H1 (cell line): ENCODE results near the gene TMEM198. TPM values are rescaled to one million over a fixed set of nuclear protein-coding genes. Genes with fewer than 3 reads are reported as not detected.

Experiments used
- BACH1 ChIP-seq: IDR thresholded peaks from 2 replicates; pipeline ENCODE4 v1.6.1; 2012; ENCODE audit warnings: low read length, improper control_type of control experiment
- CTBP2 ChIP-seq: IDR thresholded peaks from 2 replicates; pipeline ENCODE4 v1.7.0; 2011; ENCODE audit warnings: borderline replicate concordance, mild to moderate bottlenecking, moderate library complexity, mixed read lengths, low read length; ENCODE audit not compliant: insufficient read depth, insufficient read length
- EGR1 ChIP-seq: IDR thresholded peaks from 2 replicates; pipeline ENCODE4 v1.6.1; 2011; ENCODE audit warnings: low read depth, low read length, borderline replicate concordance
- GTF2F1 ChIP-seq: IDR thresholded peaks from 2 replicates; pipeline ENCODE4 v1.6.1; 2012; ENCODE audit warnings: low read depth, low read length, improper control_type of control experiment, borderline replicate concordance
- KDM4A ChIP-seq: IDR thresholded peaks from one replicate; pipeline ENCODE4 v1.7.1; 2012; ENCODE audit warnings: low read depth, mild to moderate bottlenecking, moderate library complexity, low read length, inconsistent platforms; ENCODE audit not compliant: severe bottlenecking
- PHF8 ChIP-seq: fragments of 200-600 bp; sonication (generic); conservative IDR thresholded peaks from 2 replicates; pipeline ENCODE4 v1.7.1; 2012; ENCODE audit warnings: low read depth, mild to moderate bottlenecking, inconsistent platforms, low read length, moderate library complexity
- POU5F1 ChIP-seq: IDR thresholded peaks from 2 replicates; pipeline ENCODE4 v1.6.1; 2011; ENCODE audit warnings: low read depth, mild to moderate bottlenecking, low read length, moderate library complexity
- RBBP5 ChIP-seq: IDR thresholded peaks from 2 replicates; pipeline ENCODE4 v1.7.1; 2012; ENCODE audit warnings: low read depth, mild to moderate bottlenecking, inconsistent platforms, low read length, moderate library complexity, borderline replicate concordance
- RXRA ChIP-seq: IDR thresholded peaks from 2 replicates; pipeline ENCODE4 v1.6.1; 2011; ENCODE audit warnings: low read depth, mild to moderate bottlenecking, low read length, moderate library complexity; ENCODE audit not compliant: insufficient read depth
- SIN3A ChIP-seq, 2 experiments: IDR thresholded peaks in 1 of 2; conservative IDR thresholded peaks in 1 of 2; 2 replicates each; pipeline ENCODE4 v1.6.1; 2011 to 2012; ENCODE audit warnings: low read length in 2 of 2, improper control_type of control experiment in 1 of 2, low read depth in 1 of 2, mild to moderate bottlenecking in 1 of 2
- SRF ChIP-seq: IDR thresholded peaks from 2 replicates; pipeline ENCODE4 v1.6.1; 2011; ENCODE audit warnings: mild to moderate bottlenecking, low read depth, low read length, moderate library complexity
- TAF7 ChIP-seq: optimal IDR thresholded peaks from 2 replicates; pipeline ENCODE3; 2011; ENCODE audit warnings: low read depth, mild to moderate bottlenecking, inconsistent platforms, low read length, moderate library complexity, borderline replicate concordance
- polyA plus RNA-seq, 7 experiments: library from polyadenylated mRNA; depleted of rRNA in 3 of 7; stranded (reverse) in 5 of 7; unstranded in 2 of 7; fragments of >200 nt in 5 of 7; fragments of 200-250 nt in 2 of 7; gene quantifications; 1 replicate in 5 of 7; 2 replicates in 1 of 7; 4 replicates in 1 of 7; pipeline versions ENCODE4 v1.2.1 to v1.2.3, GENCODE V29; 2011 to 2013; ENCODE audit warnings: missing spikeins in 2 of 7, mixed read lengths in 2 of 7
- total RNA-seq: library from RNA; stranded (reverse); fragmentation: NEBNext Ultra II Directional; extraction: Animal tissue kit (Norgen Biotek cat#: 25700); gene quantifications from 2 replicates; pipeline ENCODE4 v1.2.1, GENCODE V29; 2021

The TMEM198 gene
- total and polyA plus RNA-seq, 2 of the 8 experiments (the other 6 are each of a cell fraction or from before 2014, with no cell fraction given) = 10.2 to 10.4 TPM

- TF ChIP-seq TAF7 (no peak), EGR1 (no peak), POU5F1 (no peak), RXRA (no peak), SIN3A (conservative IDR thresholded peaks at IDR 0.05 in 1 of 2, IDR thresholded peaks at IDR 0.05 in 1 of 2; ENCODE audit: low read depth in 1 of 2, low read length in 2 of 2) (no peak), KDM4A (no peak), PHF8 (no peak), RBBP5 (no peak; the same call in 1 of the 2 replicates), SRF (no peak), BACH1 (no peak), CTBP2 (no peak), GTF2F1 (no peak)
- TF ChIP-seq, all 59 proteins: peak for 0
Measured at GRCh38 chr2:219572237-219573001, 28.6 kb downstream of the TMEM198 start, which contains the start of gene INHA (continued).
